Kidney capillary endothelial cell (primary cell): Measurements from ENCODE around the gene MMD.
A peak's percentile ranks its signal among the peaks of the same experiment; 100 is the strongest.
"Not testable (repeated sequence)": the region's sequence is repeated elsewhere in the genome, so short reads cannot be mapped to it uniquely, and the experiment has no call there.

Experiments used
- DNase-seq: peaks from one replicate; pipeline ENCODE4 v3.0.0-alpha.2; 2018; ENCODE audit warnings: low spot score

Gene MMD

DNA sequence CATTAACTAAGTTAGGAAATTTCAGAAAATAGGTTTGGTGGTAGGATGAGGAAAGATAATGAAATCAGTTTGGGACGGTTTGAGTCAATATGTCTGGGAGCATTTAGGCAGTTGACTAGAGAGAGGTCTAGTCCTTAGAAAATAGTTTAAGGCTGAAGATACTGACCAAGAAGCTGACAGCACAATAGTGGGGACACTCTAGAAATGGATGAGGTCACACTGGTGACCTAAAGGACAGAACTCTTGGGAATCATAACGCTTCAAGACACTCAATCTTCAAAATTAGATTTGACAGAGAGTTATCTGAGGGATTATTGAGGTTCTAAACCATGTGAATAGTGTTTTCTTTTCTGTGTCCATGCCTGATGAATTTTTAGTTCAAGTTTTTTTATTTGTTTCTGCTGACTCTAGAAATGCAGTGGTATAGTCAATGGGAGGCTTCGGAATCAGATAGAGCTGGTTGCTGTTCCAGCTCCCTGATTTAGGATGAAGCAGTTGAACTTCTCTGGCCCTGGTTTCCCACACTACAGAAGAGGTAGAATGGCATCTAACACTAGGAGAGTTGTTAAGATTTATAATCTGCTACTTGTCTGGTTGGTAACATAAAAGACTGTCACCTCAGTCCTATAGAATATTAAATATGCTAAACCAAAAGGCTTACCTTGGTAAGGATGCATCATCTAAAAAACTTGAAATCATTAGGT, 29.7 kb downstream of the MMD start:
- no peak for DNase-seq

DNA sequence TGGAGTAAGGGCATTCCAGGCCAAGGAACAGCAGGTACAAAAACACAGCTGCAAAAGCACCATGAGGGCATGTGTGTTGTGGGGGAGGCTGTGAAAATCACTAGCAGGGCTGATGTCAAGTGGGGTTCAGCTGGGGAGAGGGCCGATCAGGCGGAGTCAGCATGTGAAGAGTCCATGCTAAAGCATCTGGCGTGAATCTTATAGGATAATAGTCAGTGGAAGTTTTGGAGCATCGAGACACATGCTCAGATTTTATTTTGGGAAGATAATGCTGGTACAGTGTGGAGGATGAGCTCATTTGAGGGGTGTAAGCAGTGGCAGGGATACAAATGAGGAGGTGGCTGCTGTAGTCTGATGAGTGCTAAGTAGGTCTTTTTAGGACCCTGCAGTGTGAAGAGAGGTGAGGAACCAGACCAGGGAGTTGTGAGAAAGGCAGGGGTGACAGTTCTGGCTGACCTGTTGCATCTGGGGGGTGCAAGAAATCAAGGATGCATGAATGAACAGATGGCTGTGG, 30.3 kb downstream of the MMD start:
- DNase-seq = no peak

DNA sequence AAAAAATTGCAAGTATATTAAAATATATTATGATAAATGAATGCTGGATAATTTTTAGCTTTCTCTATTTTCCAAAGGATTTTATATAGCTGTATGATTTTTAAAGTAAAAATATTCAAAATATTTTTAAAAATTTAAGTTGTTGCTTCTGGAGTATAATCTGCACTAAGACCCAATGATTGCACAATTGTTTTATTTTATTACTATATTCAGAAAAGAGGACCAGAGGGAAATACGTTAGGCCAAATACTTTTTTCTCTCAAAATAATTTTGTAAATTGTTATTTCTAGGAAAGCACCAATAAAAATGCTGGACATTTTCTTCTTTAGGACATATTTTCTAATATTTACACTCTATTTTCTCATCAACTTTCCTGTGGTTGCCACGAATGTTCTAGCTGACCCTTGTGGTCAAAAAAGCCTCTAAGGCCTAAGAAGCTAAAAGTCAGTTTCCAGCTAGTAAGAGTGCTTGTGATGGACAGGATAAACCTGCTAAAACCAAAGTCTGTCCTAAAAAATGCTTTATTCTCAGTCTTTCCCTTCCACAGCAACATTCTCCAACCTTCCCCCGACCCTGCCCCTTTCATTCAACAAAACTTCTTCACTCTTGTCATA, 31.2 kb downstream of the MMD start:
- DNase-seq = no peak

DNA sequence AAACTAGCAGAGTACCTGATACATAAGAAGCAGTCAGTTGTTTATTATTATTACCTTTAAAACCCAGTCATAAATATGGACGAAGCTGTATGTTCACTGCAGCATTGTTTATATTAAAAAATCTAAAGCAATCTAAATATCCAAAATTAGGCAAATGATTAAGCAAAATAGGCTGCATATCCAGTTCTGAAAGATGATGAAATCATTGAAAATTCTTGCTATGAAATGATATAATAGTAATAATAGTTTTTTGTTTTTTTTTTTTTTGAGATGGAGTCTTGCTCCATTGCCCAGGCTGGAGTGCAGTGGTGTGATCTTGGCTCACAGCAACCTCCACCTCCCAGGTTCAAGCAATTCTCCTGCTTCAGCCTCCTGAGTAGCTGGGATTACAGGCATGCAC, 31.9 kb downstream of the MMD start:
- not testable (repeated sequence) for DNase-seq

DNA sequence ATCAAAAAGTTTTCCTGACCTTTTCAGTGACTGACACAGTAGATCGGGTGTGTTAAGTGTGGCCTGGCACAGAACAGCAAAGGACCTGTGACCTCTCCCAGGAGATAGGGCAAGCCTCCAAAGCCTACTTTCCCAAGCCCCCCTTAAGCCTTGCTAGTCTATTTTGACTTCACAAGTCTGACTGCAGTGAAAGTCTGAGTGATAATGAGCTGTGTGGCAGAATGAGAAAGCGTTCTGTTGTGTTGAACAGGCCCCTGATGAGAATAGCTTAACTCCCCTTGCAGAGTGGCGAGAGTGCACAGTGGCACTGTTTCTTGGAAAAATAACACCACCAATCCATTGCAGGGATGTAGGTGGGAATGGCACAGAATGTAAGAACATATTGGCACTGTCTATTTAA, 32.8 kb downstream of the MMD start:
- no peak for DNase-seq

DNA sequence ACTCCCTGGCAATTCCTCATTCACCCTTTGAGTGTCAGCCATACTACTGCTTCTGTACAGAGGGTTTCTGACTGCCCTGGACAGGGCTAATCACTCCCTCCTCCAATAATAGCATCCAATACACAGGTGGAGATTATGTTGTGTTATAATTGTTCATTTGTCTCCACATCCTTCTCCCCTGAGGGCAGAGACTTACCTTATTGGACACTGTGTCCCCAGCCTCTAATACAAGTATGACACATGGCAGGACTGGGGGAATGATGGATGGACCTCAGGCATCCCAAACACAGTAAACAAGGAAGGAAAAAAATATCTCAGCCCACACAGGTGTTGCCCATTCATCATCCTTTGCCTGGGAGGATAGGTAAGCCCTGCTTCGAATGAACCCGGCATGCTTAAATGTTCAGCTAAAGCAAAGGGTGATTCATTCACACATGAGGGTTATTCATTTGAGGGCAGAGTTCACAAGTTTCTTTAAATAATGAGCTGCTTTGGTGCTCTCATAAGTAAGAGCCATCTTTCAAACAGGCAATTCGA, 34.8 kb downstream of the MMD start:
- DNase-seq = no peak

DNA sequence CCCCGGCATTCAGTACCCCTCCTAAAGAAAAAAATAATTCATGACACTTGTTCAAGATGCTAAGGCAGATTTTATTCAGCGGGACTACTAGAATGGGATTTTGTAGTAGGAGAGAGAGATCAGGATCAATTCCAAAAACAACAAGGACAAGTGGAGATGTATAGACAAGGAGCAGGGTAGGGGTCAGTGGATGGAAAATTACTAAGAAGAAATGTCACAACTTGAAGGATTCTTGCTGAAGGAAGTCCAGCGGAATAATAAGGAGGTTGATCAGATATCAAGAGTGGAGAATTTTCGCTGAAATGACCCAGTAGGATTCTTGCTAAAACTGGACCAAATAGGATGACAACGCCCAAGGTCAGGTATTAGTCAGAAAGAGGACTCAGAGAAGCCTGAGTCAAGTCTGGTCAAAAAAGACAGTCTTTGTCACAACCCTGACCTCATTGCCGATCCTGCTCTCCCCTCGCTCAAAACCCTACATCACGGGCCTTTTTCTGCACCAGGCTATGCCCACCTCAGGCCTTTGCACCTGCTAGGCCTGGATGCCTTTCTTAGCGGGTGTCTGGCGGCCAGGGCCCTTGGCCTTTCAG, 36.9 kb downstream of the MMD start:
- no peak for DNase-seq

DNA sequence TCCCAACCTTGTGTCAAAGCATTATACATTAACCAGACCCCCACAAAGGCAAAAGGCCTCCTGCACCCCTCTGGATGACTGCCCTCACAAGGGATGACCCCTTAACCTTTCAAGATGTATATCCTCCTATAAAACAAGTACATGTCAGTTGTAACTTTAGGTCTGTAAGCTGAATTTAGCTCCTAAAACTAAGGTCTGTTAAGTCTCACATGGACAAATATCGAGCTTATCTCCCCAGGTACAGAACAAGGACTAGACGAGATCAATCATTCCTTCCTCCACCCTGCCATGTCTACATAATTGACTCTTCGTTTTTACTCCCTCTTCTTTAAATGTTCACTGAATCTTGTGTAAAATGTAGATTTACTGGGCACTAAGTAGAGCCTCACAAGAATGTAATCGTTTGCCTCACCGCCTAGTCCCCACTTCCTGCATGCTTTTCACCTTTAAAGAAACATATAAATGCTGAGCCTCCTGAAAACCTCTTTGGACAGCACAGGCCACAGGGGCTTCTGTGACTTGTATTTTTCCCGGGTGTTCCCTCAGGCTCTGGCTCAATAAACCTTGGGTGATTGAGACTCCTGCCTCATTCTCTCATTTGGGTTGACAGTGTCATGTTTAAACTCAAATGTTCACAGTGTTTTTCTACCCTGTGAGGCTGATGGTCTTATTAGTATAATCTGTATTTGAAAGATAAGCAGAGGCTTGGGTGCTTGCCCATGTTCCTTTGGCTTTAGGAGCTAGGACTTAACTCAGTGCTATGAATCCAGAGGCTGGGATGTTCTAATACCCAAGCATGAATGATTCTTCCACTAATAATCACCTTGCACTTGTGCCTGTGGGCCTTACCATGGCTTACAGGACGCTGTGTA, 37.6 kb downstream of the MMD start:
- no peak for DNase-seq

DNA sequence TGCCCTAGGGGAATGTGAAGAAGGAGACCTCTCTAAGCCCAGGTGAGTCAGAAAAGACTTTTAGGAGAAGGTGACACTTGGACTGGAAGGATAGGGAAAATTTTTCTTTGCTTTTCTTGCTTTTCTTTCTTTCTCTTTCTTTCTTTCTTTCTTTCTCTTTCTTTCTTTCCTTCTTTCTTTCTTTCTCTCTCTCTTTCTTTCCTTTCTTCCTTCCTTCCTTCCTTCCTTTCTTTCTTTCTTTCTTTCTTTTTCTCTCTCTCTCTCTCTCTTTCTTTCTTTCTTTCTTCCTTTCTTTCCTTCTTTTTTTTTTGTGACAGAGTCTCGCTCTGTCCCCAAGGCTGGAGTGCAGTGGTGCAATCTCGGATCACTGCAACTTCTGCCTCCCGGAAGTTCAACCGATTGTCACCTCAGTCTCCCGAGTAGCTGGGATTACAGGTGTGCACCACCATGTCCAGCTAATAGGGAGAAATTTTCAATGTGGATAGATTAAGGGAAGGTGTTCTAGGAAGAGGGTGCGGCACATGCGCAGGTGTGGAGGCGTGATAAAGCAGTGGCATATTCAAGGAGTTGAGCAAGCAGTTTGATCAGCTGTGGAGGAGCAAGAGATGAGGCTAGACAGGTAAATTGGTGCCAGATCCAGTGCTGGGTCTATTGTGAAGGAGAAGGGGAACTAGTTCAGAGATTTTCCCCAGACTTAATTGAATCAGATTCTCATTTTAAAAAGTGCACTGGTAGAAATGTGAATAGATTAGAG, 40.4 kb downstream of the MMD start:
- DNase-seq = no peak

DNA sequence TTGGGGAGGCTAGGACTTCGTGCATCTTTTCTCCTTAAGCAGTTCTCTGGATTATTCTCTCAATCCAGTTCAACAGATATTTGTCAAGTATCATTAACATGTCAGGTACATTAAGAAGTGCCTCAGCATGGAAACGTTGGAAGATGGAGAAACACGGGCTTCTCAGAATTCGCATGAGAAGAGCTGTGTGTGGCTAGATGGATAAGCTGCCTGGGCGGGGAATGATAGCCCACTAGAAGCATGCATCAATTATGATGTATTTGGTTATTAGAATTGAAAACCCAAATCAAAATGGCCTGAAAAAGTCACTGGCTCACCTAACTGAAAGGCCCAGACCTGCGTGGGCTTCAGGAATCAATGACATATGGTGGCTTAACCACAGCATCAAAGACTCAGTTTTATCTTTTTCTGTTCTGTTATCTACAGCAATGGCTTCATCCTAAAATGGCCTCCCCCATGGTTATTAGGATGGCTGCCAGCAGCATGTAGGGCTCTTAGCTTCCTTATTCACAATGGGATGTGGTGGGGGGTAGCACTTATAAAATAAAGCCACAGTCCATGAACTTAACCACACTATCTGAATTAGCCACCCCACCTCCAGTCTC, 43.9 kb downstream of the MMD start:
- DNase-seq = no peak

DNA sequence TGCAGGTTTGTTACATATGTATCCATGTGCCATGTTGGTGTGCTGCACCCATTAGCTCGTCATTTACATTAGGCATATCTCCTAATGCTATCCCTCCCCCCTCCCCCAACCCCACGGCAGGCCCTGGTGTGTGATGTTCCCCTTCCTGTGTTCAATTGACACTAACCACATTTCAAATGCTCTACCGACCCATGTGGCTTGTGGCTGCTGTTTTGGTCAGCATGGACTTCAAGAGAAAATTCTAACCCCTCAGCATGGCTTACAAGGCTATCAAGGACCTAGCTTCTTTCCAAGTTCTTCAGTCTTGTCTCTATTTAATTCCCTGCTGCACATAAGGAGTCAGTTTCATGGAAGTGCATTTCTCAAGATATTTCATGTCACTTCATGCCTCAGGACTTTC, 52.9 kb downstream of the MMD start:
- DNase-seq = no peak

DNA sequence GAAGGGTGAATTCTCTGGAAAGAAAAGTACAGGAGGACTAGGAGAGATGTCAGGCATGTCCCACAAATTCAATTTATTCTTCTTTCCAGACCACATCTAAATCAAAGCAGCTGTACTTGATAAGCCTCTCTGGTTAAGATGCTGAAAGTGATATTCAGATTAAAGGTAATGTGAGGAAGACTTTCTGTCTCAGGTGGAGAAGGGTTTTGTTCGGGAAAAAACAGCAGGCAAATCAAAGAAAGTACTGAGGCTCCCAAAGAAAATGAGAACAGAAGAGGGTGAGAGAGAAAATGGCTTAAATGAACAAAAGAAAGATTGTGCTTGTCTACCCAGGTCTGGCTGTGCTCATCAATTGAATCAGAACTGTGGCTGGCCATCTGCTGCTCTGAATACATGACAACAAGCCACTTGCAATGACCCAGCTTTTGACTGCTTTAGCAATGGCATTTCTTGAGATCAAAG, 55.6 kb downstream of the MMD start:
- no peak for DNase-seq

DNA sequence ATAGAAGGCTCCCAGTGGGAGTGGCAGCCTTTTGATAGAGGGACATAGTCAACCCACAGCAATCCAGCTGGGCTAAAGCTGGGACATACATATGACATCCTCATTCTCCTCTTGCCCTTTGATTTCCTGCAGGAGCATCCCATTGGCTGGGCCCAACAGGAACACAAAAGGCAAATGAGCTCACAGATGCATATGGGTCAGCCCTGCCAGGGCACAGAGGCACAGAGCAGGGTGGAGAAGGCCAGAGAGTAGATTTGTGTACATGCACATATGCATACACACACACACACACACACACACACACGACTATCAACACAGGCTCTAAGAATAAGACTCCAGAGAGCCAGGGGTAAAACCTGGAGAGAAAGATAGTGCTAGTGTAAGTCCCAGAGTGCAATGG, 58.6 kb downstream of the MMD start:
- no peak for DNase-seq

DNA sequence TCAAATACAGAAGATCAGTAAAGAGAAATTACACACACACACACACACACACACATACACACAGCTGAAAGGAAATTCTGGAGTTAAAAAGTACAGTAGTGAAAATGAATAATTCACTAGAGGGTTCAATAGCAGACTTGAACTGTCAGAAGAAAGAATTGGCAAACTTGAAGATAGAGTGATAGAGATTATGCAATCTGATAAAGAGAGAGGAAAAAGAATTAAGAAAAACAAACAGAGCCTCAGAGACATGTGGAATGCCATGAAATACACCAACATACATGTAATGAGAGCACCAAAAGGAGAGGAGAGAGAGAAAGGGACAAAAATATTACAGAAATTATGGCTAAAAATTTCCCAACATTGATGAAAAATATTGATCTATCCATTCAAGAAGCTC, 60.7 kb downstream of the MMD start:
- DNase-seq = no peak

DNA sequence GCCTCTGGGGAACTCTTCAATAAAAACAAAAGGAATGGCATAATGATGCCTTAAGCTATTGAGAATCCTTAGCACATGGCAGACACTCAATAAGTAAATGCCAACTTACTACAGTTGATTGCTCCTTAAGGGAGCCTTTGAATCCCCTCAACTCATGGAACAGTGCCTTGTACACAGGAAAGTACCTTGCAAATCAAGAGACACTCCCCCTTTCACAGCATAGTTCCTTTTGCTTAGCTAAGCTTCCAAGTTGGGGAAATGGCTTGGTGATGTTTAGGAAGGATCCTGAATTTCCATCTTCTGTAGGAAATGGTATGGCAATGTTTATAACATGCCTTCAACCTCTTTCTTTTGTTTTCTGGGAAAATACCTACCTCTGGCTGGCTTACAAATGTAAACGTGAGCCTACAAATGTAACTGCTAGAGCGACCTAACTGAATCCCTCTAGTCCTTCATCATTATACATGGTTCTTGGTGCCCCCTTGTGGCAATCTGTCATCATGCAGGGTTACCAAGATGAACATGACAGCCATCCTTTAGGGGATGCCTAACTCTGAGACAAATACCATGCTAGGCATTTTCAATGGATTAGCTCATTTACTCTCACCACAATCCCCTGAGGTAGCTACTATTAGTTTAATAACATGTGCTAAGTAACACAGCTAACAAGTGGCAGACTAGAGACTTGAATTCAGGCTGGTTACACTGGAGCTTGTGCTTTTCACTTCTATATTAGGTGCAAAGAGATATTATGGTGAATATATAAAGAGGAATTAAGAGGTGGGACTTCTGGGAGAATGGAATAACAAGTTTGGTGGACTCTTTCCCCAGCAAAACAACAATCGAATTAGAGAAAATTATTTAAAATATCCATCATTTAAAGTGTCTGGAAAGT, 65.0 kb downstream of the MMD start:
- DNase-seq = peak; percentile 65

DNA sequence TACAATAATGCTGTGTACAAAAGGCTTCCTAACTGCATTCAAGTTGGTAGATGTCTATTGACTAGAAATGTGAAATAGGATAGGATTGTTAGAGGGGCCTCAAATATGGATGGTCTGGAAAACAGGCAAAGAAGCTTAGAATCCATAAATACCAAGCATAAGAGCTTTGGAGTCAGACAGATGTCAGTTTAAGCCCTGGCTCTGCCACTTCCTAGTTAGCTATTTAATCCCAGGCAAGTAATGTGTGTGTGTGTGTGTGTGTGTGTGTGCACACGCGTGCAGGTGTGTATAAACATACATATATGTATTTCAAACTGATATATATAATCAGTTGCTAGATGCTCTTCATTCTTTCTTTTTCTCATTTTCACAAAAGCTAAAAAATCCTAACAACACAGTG, 66.7 kb downstream of the MMD start:
- no peak for DNase-seq

DNA sequence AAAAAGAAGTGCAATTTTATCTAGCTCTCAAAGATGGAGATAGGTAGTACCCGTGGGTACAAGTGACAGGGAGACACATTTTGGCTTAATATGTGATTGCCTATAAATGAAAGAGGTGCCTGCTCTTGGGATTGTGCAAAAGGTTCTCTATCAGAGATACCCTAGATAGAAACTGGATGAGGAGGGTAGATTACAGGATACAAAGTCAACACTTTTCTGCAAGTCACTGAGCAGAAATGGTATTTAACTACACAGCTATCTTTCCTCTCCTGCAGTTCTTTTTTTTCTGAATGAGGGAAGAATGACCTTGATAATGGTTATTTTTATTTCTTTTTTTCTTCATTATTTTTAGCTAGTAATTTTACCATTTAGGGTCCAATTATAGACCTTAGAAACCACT, 67.6 kb downstream of the MMD start:
- DNase-seq = no peak

DNA sequence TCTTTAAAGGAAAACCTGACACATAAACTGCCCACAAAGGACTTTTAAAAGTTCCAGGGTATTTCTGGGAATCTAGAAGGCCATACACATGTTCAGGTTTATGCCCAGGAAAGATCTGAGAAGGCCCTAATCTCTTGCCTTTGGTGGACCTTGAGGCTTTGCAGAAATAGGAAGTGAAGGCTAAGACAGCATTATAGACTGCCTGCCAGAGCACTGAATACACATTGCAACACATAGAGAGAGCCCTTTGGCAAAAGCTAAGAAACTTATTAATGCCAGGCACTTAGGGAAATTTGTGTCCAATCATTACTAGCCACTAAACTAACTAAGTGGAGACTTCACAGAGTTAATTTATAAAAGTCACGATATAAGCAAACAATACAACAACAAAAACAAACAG, 70.4 kb downstream of the MMD start:
- DNase-seq = no peak

DNA sequence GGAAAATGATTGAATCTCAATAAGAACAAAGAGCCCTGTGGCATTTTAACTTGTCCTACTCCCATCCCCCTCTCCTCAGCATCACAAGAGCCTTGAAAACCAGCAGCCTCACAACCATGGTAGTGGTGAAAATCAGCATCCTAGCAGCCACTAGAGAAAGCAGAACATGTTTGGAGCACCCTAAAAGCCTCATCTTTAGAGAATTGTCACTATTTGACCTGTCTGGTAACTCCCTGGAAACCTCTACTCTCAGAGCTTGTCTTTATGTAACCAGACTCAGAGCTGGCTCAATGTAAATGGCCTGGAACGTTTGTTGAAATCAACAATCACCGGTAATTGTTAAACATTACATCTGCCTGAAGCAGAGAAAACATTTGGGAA, 70.8 kb downstream of the MMD start:
- DNase-seq = no peak

DNA sequence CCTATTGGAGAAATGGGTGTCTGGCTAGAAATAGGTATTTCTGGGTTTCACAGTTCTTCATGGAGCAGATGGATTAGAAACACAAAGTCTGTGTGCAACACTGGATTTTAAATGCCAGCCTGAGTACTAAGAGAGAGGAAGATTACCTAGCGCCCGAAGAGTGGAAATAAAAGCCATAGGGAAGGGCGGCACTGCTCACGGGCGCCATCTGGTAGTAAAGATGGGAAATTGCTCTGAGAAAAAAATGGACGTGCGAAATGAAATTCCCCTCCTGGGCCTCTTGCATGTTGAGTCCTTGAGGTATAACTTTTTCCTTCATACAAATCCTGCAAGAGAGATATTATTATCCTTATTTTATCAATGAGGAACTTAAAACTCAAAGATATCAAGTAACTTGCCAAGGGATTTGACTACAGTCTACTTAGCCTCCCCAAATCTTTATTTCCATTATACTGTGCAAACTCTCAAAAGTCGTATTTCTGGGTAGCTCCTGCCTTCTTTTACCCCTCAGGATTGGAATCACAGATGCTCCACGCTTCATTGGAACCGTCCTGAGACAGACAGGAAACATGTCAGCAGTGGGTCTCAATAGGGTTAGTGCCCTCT, 72.8 kb downstream of the MMD start:
- DNase-seq = peak; percentile 44
